GM10248 (cell line): ENCODE results near the gene DNAI1.

Experiments
- CTCF ChIA-PET: fragments of 300-600 bp; sonication (Branson Sonifier 250); formaldehyde crosslinking; extraction: SDS; loops from one replicate; lab custom pipeline; 2021; ENCODE audit warnings: antibody characterized with exemption; lab: Yijun Ruan, JAX
- POLR2A ChIA-PET: fragments of 350-650 bp; sonication (Branson Sonifier 250); formaldehyde crosslinking; extraction: SDS; loops from one replicate; lab custom pipeline; 2020; ENCODE audit warnings: antibody characterized with exemption; lab: Yijun Ruan, JAX
- DNase-seq: peaks from one replicate; pipeline ENCODE4 v3.0.0; 2012; ENCODE audit errors: extremely low spot score
- TF ChIP-seq, protein P1 (sequence below): IDR thresholded peaks from 2 replicates; pipeline ENCODE4 v1.5.1; 2012; ENCODE audit warnings: mild to moderate bottlenecking, low read depth; ENCODE audit errors: extremely low read depth, missing control alignments, control extremely low read depth

Gene DNAI1

DNA sequence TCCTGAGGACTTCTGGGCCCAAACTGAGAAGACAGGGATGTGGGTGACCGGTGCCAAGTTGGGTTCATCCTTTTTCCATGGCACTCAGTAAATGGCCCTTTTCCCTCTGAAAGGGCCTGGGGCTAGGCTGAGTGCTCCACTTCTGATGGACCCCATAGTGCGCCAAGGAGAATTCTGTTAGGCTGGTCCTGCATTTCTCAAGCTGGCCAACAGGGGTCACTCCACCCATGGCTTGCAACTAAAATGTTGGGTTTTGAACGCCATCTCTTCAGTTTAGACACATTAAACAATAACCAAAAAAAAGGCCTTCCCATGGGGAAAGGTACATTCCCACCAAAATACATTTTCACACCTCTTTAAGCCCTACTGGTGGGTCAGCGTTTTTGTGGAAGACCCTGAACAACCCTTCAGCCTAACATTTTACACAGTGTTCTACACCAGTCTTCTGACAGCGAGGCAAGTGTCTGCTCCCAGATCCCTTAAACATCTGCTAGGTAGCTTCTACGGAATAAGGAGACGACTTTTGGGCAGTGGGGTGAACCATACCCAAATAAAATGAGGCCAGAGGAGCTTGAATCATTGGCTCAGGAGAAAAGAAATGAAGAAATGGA, 103.6 kb downstream of the DNAI1 start:
- CTCF ChIA-PET = interaction anchor here (0.7 to 2.9 kb wide), 5 partner anchors 9 to 72 kb away, joined by 3 to 8 read pairs (median 3); no protein-coding TSS in a partner anchor
- TF ChIP-seq, protein P1, sequence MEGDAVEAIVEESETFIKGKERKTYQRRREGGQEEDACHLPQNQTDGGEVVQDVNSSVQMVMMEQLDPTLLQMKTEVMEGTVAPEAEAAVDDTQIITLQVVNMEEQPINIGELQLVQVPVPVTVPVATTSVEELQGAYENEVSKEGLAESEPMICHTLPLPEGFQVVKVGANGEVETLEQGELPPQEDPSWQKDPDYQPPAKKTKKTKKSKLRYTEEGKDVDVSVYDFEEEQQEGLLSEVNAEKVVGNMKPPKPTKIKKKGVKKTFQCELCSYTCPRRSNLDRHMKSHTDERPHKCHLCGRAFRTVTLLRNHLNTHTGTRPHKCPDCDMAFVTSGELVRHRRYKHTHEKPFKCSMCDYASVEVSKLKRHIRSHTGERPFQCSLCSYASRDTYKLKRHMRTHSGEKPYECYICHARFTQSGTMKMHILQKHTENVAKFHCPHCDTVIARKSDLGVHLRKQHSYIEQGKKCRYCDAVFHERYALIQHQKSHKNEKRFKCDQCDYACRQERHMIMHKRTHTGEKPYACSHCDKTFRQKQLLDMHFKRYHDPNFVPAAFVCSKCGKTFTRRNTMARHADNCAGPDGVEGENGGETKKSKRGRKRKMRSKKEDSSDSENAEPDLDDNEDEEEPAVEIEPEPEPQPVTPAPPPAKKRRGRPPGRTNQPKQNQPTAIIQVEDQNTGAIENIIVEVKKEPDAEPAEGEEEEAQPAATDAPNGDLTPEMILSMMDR = peak; percentile 40
- POLR2A ChIA-PET = no interaction called here
- no peak for DNase-seq

DNA sequence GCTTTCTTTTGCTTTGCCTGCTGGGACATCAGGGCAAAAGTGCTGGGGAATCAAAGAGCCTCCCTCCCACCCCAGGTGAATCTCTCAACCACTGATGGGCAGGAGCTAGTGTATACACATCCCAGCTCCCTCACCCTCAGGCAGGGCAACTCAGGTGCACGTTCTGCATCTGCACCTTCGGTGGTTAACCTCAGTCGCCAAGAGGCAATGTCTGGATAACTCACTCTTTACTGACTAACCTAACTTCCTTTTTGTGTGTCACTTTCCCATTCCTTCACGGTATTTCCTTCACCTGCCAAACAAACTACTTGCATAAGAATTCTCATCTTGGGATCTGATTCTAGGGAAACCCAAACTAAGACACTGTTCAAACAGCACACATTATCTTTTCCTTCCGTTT, 104.7 kb downstream of the DNAI1 start:
- ChIA-PET POLR2A (no interaction called here), CTCF (interaction anchor here (2.0 to 2.9 kb wide), 3 partner anchors 8 to 41 kb away, joined by 5 to 8 read pairs (median 5); no protein-coding TSS in a partner anchor)
- DNase-seq = no peak
- TF ChIP-seq, protein P1 = no peak

DNA sequence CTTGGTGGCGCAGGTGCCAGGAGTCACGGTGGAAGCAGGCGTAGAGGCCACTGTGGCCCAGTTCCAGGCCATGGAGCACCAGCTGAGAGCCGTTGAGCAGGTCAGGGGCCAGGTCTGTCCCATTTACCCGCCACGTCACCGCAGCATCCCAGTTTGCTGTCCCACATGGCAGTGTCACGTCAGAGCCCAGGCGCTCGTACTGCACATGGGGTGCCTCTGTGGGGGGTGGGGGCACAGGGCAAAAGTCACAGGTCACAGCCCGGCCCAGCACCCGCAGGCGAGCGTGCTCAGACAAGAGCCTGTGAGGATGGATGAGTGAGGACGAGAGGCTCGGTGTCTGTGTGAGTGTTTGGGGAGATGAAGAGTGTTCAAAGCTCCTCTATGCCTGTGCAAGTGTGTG, 106.0 kb downstream of the DNAI1 start:
- TF ChIP-seq, protein P1 = no peak
- DNase-seq = no peak
- ChIA-PET CTCF (interaction anchor here (1.1 to 2.1 kb wide), 4 partner anchors 17 to 39 kb away, joined by 3 to 5 read pairs (median 4); no protein-coding TSS in a partner anchor), POLR2A (no interaction called here)

DNA sequence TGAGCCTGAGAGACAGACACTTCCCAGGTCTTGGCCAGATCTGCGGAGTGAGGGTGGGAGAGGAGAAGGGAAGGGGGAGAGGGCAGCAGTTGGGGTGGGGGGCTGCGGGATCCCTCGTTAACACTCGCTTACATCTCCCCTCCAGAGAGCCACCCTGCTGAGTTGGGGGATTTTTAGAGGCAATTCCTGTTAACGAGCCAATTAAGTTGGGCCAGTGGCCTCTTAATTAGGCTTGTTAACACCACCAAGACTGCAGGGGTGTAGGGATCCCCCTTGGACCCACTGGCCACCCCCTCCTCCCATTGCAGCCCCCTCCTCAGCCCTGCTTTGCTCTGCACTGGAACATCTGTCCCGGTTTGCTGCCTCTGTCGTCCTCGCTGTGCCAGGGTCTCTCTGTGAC, 107.3 kb downstream of the DNAI1 start:
- ChIA-PET POLR2A (no interaction called here), CTCF (interaction anchor here (1.7 kb wide), 1 partner anchor 18 kb away, joined by 4 read pairs; no protein-coding TSS in a partner anchor)
- TF ChIP-seq, protein P1 = no peak
- DNase-seq = no peak

DNA sequence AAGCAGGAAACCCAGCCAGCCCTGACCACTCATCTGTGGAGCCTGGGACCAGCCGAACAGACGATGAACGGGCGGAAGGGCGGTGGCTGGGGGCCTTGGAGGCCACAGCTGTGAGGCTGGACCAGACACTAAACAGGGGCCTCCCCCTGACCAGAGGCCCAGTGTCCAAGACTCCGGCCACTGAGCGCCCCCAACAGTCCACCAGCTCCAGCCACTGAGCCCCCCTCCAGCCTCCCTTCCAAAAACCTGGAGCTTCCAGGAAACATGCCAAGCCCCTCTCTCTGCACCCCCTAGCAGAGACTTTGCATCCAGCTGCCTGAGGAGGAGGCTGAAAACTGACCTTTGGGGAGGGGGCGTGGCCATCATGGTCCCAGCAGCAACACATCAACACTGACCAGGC, 107.7 kb downstream of the DNAI1 start:
- no peak for DNase-seq
- TF ChIP-seq, protein P1 = no peak
- POLR2A ChIA-PET = no interaction called here
- CTCF ChIA-PET = interaction anchor here (1.7 kb wide), 1 partner anchor 18 kb away, joined by 4 read pairs; no protein-coding TSS in a partner anchor

DNA sequence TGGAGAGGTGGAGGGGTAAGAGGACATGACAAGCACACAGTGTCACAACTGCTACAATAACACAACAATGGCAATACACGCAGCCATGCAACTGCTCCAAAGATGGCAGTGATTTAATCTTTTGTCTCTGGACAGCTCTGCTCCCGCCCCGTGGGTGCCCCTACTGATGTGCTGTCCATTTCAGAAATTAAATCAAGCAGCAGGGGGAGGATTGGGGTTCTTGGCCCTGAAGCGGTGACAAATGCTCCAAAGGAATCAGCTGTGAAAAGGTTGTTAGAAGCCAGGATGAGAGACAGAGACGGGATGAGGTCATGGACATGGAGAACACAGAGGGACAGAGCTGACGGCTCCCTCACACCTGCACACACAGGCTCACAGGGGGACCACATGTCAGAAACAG, 108.4 kb downstream of the DNAI1 start:
- POLR2A ChIA-PET = no interaction called here
- TF ChIP-seq, protein P1 = no peak
- no peak for DNase-seq
- CTCF ChIA-PET = interaction anchor here (1.7 kb wide), 1 partner anchor 19 kb away, joined by 4 read pairs; no protein-coding TSS in a partner anchor
